Left ventricle myocardium superior (tissue), 1 donor: Measurements from ENCODE around the gene ENTR1. TPM values are rescaled to one million over a fixed set of nuclear protein-coding genes. Genes with fewer than 3 reads are reported as not detected.
"Not testable (repeated sequence)": the region's sequence is repeated elsewhere in the genome, so short reads cannot be mapped to it uniquely, and the experiment has no call there.

Experiments
- ATAC-seq: fragments of 200-7000 bp; cut with Tn5 transposase; one replicate; pipeline ENCODE4 v1.9.1; 2020; ENCODE audit warnings: mild to moderate bottlenecking, moderate library complexity
- DNase-seq: peaks from one replicate; pipeline ENCODE4 v3.0.0-alpha.2; 2020
- intact Hi-C: fragments of 100-400 bp; cut with micrococcal nuclease; formaldehyde crosslinking; loops from one replicate; pipeline ENCODE4 v1.11.0; 2022
- total RNA-seq: library from RNA; stranded (reverse); fragmentation: NEBNext Ultra II Directional; extraction: Animal tissue kit (Norgen Biotek cat#: 25700); gene quantifications from one replicate; pipeline ENCODE4 v1.2.1, GENCODE V29; 2021
- donor health status: DM: no; HTN: yes; CAD: no; lungs with severe emphysema.

ENTR1 gene
- total RNA-seq, 1 donor from 2014 or later: 23.3 TPM

GRCh38 chr9:136424750-136425362, 14.4 kb upstream of the ENTR1 start:
- ATAC-seq: no peak
- intact Hi-C loops: no loop called here
- no peak for DNase-seq

- intact Hi-C loops: no loop called here
- DNase-seq (no peak), ATAC-seq (no peak)
Observed at GRCh38 chr9:136423432-136424146, 13.2 kb upstream of the ENTR1 start.

GRCh38 chr9:136422876-136423275, 12.5 kb upstream of the ENTR1 start:
- DNase-seq (no peak), ATAC-seq (no peak)
- intact Hi-C loops: no loop called here

GRCh38 chr9:136421791-136422190, 11.4 kb upstream of the ENTR1 start:
- DNase-seq (no peak), ATAC-seq (no peak)
- intact Hi-C loops: no loop called here

- ATAC-seq (no peak), DNase-seq (no peak)
- intact Hi-C loops: no loop called here
Observed at GRCh38 chr9:136419092-136419420, 8.6 kb upstream of the ENTR1 start.

GRCh38 chr9:136418182-136419091, 8.0 kb upstream of the ENTR1 start:
- intact Hi-C loops: no loop called here
- ATAC-seq (no peak), DNase-seq (no peak)

- intact Hi-C loops: no loop called here
- ATAC-seq (no peak), DNase-seq (no peak)
Observed at GRCh38 chr9:136416914-136417313, 6.5 kb upstream of the ENTR1 start.

- no peak for DNase-seq
- intact Hi-C loops: no loop called here
- ATAC-seq: no peak
Observed at GRCh38 chr9:136416427-136416826, 6.0 kb upstream of the ENTR1 start.

- no peak for DNase-seq
- no peak for ATAC-seq
Observed at GRCh38 chr9:136412962-136413361, 2.5 kb upstream of the ENTR1 start.

GRCh38 chr9:136411378-136411777, 964 bp upstream of the ENTR1 start:
- intact Hi-C loops: no loop called here
- DNase-seq: no peak
- no peak for ATAC-seq

More at GRCh38 chr9:136412962-136413361, 2.5 kb upstream of the ENTR1 start:
- intact Hi-C loops: no loop called here

- ATAC-seq: peak; percentile 6
- intact Hi-C loops: no loop called here
- DNase-seq: no peak
Observed at GRCh38 chr9:136409557-136410455, 608 bp downstream of the ENTR1 start.

GRCh38 chr9:136407911-136408310, 2.5 kb downstream of the ENTR1 start:
- ATAC-seq (no peak), DNase-seq (no peak)
- intact Hi-C loops: no loop called here

GRCh38 chr9:136407061-136407460, 3.4 kb downstream of the ENTR1 start:
- intact Hi-C loops, DNase-seq, ATAC-seq: not testable (repeated sequence)

- ATAC-seq, DNase-seq, intact Hi-C loops: not testable (repeated sequence)
Observed at GRCh38 chr9:136405904-136406303, 4.5 kb downstream of the ENTR1 start.

GRCh38 chr9:136405481-136405880, 4.9 kb downstream of the ENTR1 start:
- no peak for DNase-seq
- no peak for ATAC-seq
- intact Hi-C loops: no loop called here

GRCh38 chr9:136404801-136405136, 5.6 kb downstream of the ENTR1 start:
- intact Hi-C loops: no loop called here
- ATAC-seq (no peak), DNase-seq (no peak)

- intact Hi-C loops: no loop called here
- ATAC-seq: no peak
- no peak for DNase-seq
Observed at GRCh38 chr9:136403915-136404800, 6.3 kb downstream of the ENTR1 start.

GRCh38 chr9:136403538-136403914, 6.9 kb downstream of the ENTR1 start:
- intact Hi-C loops: no loop called here
- ATAC-seq: no peak
- no peak for DNase-seq
